GM21515 (cell line): ENCODE results near the gene LYRM7.

ENCODE experiments used
- ATAC-seq: cut with Tn5 transposase; IDR thresholded peaks from one replicate; pipeline ENCODE4 v1.9.1; 2021; ENCODE audit not compliant: unreplicated experiment

Gene LYRM7

GRCh38 chr5:131254741-131255140 is 84.0 kb downstream of the LYRM7 start:
- ATAC-seq, result no peak
